Mesothelial cell of epicardium (in vitro differentiated cells): ENCODE data around the gene USP46. TPM values are rescaled to one million over a fixed set of nuclear protein-coding genes. Genes with fewer than 3 reads are reported as not detected.
A peak's percentile ranks its signal among the peaks of the same experiment; 100 is the strongest.

Experiments used
- DNase-seq, 2 experiments: peaks; one replicate each; pipeline ENCODE4 v3.0.0; 2021; ENCODE audit warnings: low spot score in 2 of 2; ENCODE audit not compliant: unreplicated experiment in 2 of 2
- H3K27ac Mint-ChIP-seq: 2 replicates; pipeline ENCODE4 v1.8.0; 2021; ENCODE audit warnings: mixed read lengths
- H3K27me3 Mint-ChIP-seq: 2 replicates; pipeline ENCODE4 v1.8.0; 2021; ENCODE audit warnings: low read depth, mixed read lengths
- H3K36me3 Mint-ChIP-seq: 2 replicates; pipeline ENCODE4 v1.8.0; 2021; ENCODE audit warnings: mixed read lengths
- H3K4me1 Mint-ChIP-seq: 2 replicates; pipeline ENCODE4 v1.8.0; 2021; ENCODE audit warnings: mixed read lengths
- H3K4me3 Mint-ChIP-seq: 2 replicates; pipeline ENCODE4 v1.8.0; 2021; ENCODE audit warnings: mild to moderate bottlenecking, moderate library complexity, mixed read lengths
- H3K9me3 Mint-ChIP-seq: 2 replicates; pipeline ENCODE4 v1.8.0; 2021; ENCODE audit warnings: mixed read lengths
- CTCF ChIP-seq: fragments of 200-600 bp; sonication (generic); IDR thresholded peaks from one replicate; pipeline ENCODE4 v1.5.0; 2021; ENCODE audit warnings: antibody characterized with exemption; ENCODE audit not compliant: unreplicated experiment
- total RNA-seq: library from RNA; stranded (reverse); gene quantifications from 3 replicates; pipeline ENCODE4 v1.2.1, GENCODE V29; 2021

Gene USP46
- total RNA-seq, 1 donor from 2014 or later: 39.2 TPM

- peaks cover 4% of the 10 kb centered on the region for H3K9me3 Mint-ChIP-seq
- H3K4me3 Mint-ChIP-seq: no peak overlapping the region
- no peaks in the 10 kb centered on the region for H3K27me3 Mint-ChIP-seq
- TF ChIP-seq CTCF: no peak
- no peak overlapping the region for H3K27ac Mint-ChIP-seq
- peaks cover 34% of the 10 kb centered on the region for H3K4me1 Mint-ChIP-seq
- H3K36me3 Mint-ChIP-seq: peaks cover 5% of the 10 kb centered on the region
- DNase-seq: no peak
Measured at GRCh38 chr4:52645300-52645699, 13.8 kb downstream of the USP46 start.

- Mint-ChIP-seq H3K36me3 (no peaks in the 10 kb centered on the region), H3K9me3 (no peaks in the 10 kb centered on the region), H3K27me3 (no peaks in the 10 kb centered on the region), H3K4me3 (no peak overlapping the region), H3K4me1 (peaks cover 37% of the 10 kb centered on the region), H3K27ac (no peak overlapping the region)
- TF ChIP-seq CTCF: no peak
- DNase-seq: peak in 1 of 2 experiments; percentile 38
Measured at GRCh38 chr4:52643785-52644244, 15.3 kb downstream of the USP46 start.

- no peak for TF ChIP-seq CTCF
- Mint-ChIP-seq H3K27me3 (no peaks in the 10 kb centered on the region), H3K4me1 (peaks cover 37% of the 10 kb centered on the region), H3K4me3 (no peak overlapping the region), H3K9me3 (no peaks in the 10 kb centered on the region), H3K36me3 (no peaks in the 10 kb centered on the region), H3K27ac (no peak overlapping the region)
- no peak for DNase-seq
Measured at GRCh38 chr4:52643190-52643589, 15.9 kb downstream of the USP46 start.

GRCh38 chr4:52641854-52642563, 17.1 kb downstream of the USP46 start:
- Mint-ChIP-seq H3K27ac (peak overlapping the region; percentile 91), H3K36me3 (peaks cover 4% of the 10 kb centered on the region), H3K4me3 (no peak overlapping the region), H3K9me3 (no peaks in the 10 kb centered on the region), H3K4me1 (peaks cover 42% of the 10 kb centered on the region), H3K27me3 (no peaks in the 10 kb centered on the region)
- DNase-seq: no peak
- TF ChIP-seq CTCF: no peak

- TF ChIP-seq CTCF: no peak
- Mint-ChIP-seq H3K9me3 (no peaks in the 10 kb centered on the region), H3K4me1 (peaks cover 43% of the 10 kb centered on the region), H3K36me3 (peaks cover 5% of the 10 kb centered on the region), H3K27ac (peak overlapping the region; percentile 91), H3K4me3 (no peak overlapping the region), H3K27me3 (no peaks in the 10 kb centered on the region)
- no peak for DNase-seq
Measured at GRCh38 chr4:52640808-52641565, 18.1 kb downstream of the USP46 start.
